Measurements from ENCODE around the gene IFNL3. TPM values are rescaled to one million over a fixed set of nuclear protein-coding genes. Genes with fewer than 3 reads are reported as not detected.

The IFNL3 gene
- total RNA-seq, 1 experiment from 2014 or later: not detected

DNA sequence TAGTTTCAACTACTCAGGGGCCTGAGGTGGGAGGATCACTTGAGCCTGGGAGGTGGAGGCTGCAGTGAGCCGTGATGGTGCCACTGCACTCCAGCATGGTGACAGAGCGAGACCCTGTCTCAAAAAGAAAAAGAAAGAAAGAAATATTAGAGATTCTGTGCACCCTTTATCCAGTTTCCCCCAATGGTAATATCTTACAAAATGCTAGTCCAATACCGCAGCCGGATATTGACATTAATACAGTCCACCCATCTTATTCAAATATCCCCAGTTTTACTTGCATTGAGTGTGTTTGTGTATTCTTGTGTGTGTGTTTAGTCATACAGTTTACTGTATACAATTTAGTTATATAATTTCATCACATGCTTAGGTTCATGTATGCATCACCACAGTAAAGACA, 12.4 kb upstream of the IFNL3 start:
- Histone ChIP-seq H3K9me2 (replicated peaks; ENCODE audit: low read length) (no peaks in the 10 kb centered on the region), H3K9ac (ENCODE audit: low read length) (no peak overlapping the region), H3K4me2 (ENCODE audit: low read length) (no peak overlapping the region), H3K4me1 (ENCODE audit: insufficient read depth, low read length) (no peaks in the 10 kb centered on the region), H3K4me3 (ENCODE audit: low read length) (no peak overlapping the region), H3F3A (ENCODE audit: low read length, unreplicated experiment) (no peaks in the 10 kb centered on the region), H2AFZ (ENCODE audit: low read length) (no peak overlapping the region), H4K20me1 (ENCODE audit: low read length) (no peaks in the 10 kb centered on the region), H3K36me3 (ENCODE audit: low read depth, low read length) (no peaks in the 10 kb centered on the region), H3K27ac (ENCODE audit: low read length) (no peak overlapping the region), H3K79me2 (ENCODE audit: low read length) (no peaks in the 10 kb centered on the region), H3K27me3 (ENCODE audit: low read length) (peaks cover 5% of the 10 kb centered on the region; the same call in 1 of the 2 replicates), H3K9me3 (ENCODE audit: low read length) (no peaks in the 10 kb centered on the region)
- DNase-seq: no peak
- TF ChIP-seq, protein P1, sequence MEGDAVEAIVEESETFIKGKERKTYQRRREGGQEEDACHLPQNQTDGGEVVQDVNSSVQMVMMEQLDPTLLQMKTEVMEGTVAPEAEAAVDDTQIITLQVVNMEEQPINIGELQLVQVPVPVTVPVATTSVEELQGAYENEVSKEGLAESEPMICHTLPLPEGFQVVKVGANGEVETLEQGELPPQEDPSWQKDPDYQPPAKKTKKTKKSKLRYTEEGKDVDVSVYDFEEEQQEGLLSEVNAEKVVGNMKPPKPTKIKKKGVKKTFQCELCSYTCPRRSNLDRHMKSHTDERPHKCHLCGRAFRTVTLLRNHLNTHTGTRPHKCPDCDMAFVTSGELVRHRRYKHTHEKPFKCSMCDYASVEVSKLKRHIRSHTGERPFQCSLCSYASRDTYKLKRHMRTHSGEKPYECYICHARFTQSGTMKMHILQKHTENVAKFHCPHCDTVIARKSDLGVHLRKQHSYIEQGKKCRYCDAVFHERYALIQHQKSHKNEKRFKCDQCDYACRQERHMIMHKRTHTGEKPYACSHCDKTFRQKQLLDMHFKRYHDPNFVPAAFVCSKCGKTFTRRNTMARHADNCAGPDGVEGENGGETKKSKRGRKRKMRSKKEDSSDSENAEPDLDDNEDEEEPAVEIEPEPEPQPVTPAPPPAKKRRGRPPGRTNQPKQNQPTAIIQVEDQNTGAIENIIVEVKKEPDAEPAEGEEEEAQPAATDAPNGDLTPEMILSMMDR (conservative IDR thresholded peaks at IDR 0.05; ENCODE audit: low read depth, low read length): no peak
- no peak for TF ChIP-seq EZH2 (IDR thresholded peaks at IDR 0.05; ENCODE audit: low read length, unreplicated experiment)
- ChIA-PET POLR2A (ENCODE audit: unreplicated experiment) (no interaction called here), CTCF (no interaction called here)
- ATAC-seq: no peak
- intact Hi-C loops (cut with micrococcal nuclease): no loop called here
- BruUV-seq (replicated peaks): no TSS peak

- intact Hi-C loops (cut with micrococcal nuclease): no loop called here
- Histone ChIP-seq H3K4me3 (ENCODE audit: low read length) (no peak overlapping the region), H3K4me1 (ENCODE audit: insufficient read depth, low read length) (no peaks in the 10 kb centered on the region), H3K79me2 (ENCODE audit: low read length) (no peaks in the 10 kb centered on the region), H3K9me2 (replicated peaks; ENCODE audit: low read length) (no peaks in the 10 kb centered on the region), H3K4me2 (ENCODE audit: low read length) (no peak overlapping the region), H3K36me3 (ENCODE audit: low read depth, low read length) (no peaks in the 10 kb centered on the region), H3K9me3 (ENCODE audit: low read length) (no peaks in the 10 kb centered on the region), H3F3A (ENCODE audit: low read length, unreplicated experiment) (no peaks in the 10 kb centered on the region), H3K27me3 (ENCODE audit: low read length) (peaks cover 2% of the 10 kb centered on the region; the same call in 1 of the 2 replicates), H2AFZ (ENCODE audit: low read length) (no peak overlapping the region), H4K20me1 (ENCODE audit: low read length) (no peaks in the 10 kb centered on the region), H3K27ac (ENCODE audit: low read length) (no peak overlapping the region), H3K9ac (ENCODE audit: low read length) (no peak overlapping the region)
- POLR2A ChIA-PET (ENCODE audit: unreplicated experiment): no interaction called here
- BruUV-seq (replicated peaks): no TSS peak
- CTCF ChIA-PET: no interaction called here
- ATAC-seq: no peak
- TF ChIP-seq EZH2 (IDR thresholded peaks at IDR 0.05; ENCODE audit: low read length, unreplicated experiment) (no peak), EZH2phosphoT487 (IDR thresholded peaks at IDR 0.05; ENCODE audit: borderline replicate concordance, low read length) (no peak)
- TF ChIP-seq, protein P1 (conservative IDR thresholded peaks at IDR 0.05; ENCODE audit: low read depth, low read length): no peak
- DNase-seq: no peak
Measured at GRCh38 chr19:39254531-39255345, 9.9 kb upstream of the IFNL3 start.

DNA sequence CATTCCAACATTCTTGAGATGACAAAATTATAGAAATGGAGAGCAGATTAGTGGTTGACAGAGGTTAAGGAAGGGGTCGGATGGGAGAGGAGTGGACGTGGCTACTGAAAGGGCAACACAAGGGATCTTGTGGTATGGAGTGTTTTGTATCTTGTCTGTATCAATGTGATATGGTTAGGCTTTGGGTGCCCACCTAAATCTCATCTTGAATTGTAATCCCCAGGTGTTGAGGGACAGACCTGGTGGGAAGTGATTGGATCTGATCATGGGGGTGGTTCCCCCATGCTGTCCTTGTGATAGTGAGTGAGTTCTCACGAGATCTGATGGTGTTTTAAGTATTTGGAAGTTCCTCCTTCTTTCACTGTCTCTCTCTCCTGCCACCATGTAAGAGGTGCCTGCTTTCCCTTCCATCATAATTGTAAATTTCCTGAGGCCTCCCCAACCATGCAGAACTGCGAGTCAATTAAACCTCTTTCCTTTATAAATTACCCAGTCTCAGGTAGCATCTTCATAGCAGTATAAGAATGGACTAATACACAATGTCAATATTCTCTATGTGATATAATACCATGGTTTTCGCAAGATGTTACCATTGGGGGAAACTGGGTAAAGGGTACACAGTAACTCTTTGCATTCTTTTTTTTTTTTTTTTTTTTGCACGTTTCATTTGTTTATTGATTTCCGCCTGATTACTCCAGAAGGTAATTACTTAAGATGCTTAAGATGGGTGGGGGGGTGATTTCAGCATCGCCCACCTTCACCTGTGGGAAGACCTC, 8.8 kb upstream of the IFNL3 start:
- no peaks in the 10 kb centered on the region for H3K9me3 ChIP-seq (ENCODE audit: low read length)
- no peak for DNase-seq
- BruUV-seq (replicated peaks): no TSS peak
- no peak overlapping the region for H3K27ac ChIP-seq (ENCODE audit: low read length)
- no peaks in the 10 kb centered on the region for H4K20me1 ChIP-seq (ENCODE audit: low read length)
- no peaks in the 10 kb centered on the region for H3K4me1 ChIP-seq (ENCODE audit: insufficient read depth, low read length)
- ChIA-PET CTCF (no interaction called here), POLR2A (ENCODE audit: unreplicated experiment) (no interaction called here)
- H3K9me2 ChIP-seq (replicated peaks; ENCODE audit: low read length): no peaks in the 10 kb centered on the region
- H3K9ac ChIP-seq (ENCODE audit: low read length): no peak overlapping the region
- no peaks in the 10 kb centered on the region for H3F3A ChIP-seq (ENCODE audit: low read length, unreplicated experiment)
- no peaks in the 10 kb centered on the region for H3K27me3 ChIP-seq (ENCODE audit: low read length)
- TF ChIP-seq EZH2 (IDR thresholded peaks at IDR 0.05; ENCODE audit: low read length, unreplicated experiment) (no peak), EZH2phosphoT487 (IDR thresholded peaks at IDR 0.05; ENCODE audit: borderline replicate concordance, low read length) (no peak)
- TF ChIP-seq, protein P1 (conservative IDR thresholded peaks at IDR 0.05; ENCODE audit: low read depth, low read length): no peak
- H3K36me3 ChIP-seq (ENCODE audit: low read depth, low read length): no peaks in the 10 kb centered on the region
- no peak for ATAC-seq
- H2AFZ ChIP-seq (ENCODE audit: low read length): no peak overlapping the region
- no peak overlapping the region for H3K4me3 ChIP-seq (ENCODE audit: low read length)
- H3K79me2 ChIP-seq (ENCODE audit: low read length): no peaks in the 10 kb centered on the region
- H3K4me2 ChIP-seq (ENCODE audit: low read length): no peak overlapping the region
- intact Hi-C loops (cut with micrococcal nuclease): no loop called here

Data from PC-3 (cell line).